MG63 (cell line): ENCODE measurements around the gene IFI35. TPM values are rescaled to one million over a fixed set of nuclear protein-coding genes. Genes with fewer than 3 reads are reported as not detected.
"Not testable (repeated sequence)": the region's sequence is repeated elsewhere in the genome, so short reads cannot be mapped to it uniquely, and the experiment has no call there.

ENCODE experiments used
- DNase-seq: peaks from one replicate; pipeline ENCODE4 v3.0.0-alpha.2; 2020
- H3K27me3 ChIP-seq: fragments of 250-450 bp; sonication (Bioruptor Pico); 2 replicates; pipeline ENCODE4 v1.5.1; 2020; ENCODE audit warnings: mild to moderate bottlenecking, moderate library complexity
- H3K36me3 ChIP-seq: fragments of 250-450 bp; sonication (Bioruptor Pico); 2 replicates; pipeline ENCODE4 v1.5.1; 2020; ENCODE audit warnings: mild to moderate bottlenecking, moderate library complexity
- H3K4me3 ChIP-seq: fragments of 250-450 bp; sonication (Bioruptor Pico); 2 replicates; pipeline ENCODE4 v1.5.1; 2020; ENCODE audit warnings: mild to moderate bottlenecking, moderate library complexity
- H3K9me3 ChIP-seq: fragments of 250-450 bp; sonication (Bioruptor Pico); 2 replicates; pipeline ENCODE4 v1.5.1; 2020; ENCODE audit warnings: mild to moderate bottlenecking, moderate library complexity
- total RNA-seq: library from RNA; depleted of rRNA; stranded (reverse); fragments of >200 nt; shearing (Covaris generic); gene quantifications from 2 replicates; pipeline ENCODE4 v1.2.3, GENCODE V29; 2014; ENCODE audit warnings: low replicate concordance

The IFI35 gene
- total RNA-seq, 1 experiment from 2014 or later = 26.8 TPM

DNA sequence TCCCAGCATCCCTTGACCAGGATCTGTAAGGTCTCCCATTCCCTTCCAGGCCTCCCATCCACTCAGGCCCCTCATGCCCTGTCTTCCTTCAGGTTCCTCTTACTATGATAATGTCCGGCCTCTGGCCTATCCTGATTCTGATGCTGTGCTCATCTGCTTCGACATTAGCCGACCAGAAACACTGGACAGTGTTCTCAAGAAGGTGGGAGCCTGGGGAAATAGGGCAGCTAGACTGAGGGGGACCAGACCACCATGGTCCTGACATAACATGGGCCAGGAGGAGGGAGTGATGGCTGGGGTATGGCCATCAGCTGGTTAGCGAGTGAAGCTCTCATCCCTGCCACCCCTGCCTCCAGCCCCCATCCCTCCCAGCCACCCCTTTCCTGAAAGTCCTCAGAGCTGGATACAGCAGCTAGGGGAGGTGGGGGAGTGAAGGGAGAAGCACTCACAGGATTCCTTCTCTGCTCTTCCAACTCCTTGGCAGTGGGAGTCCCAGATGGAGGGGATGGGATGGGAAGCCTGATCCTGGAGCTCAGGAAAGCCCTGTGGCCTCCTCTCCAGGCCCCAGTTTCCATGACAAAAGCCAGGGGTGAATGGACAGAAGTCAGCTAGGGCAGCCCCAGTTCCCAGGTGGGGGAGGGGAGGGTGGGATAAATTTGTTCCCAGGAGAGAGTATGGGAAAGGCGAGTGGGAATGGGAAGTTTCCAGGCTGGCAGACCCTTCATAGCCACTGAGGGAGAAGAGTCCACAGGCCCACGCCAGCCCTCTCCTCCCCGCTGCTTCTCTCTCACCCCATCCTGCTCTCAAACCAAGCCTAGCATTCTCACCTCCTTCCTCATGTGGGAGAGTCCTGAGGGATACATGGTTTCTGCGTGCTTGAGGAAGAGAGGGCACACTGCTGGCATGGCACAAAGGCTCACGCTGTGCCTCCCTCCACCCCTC, 20.8 kb downstream of the IFI35 start:
- no peaks in the 10 kb centered on the region for H3K9me3 ChIP-seq
- H3K36me3 ChIP-seq = no peaks in the 10 kb centered on the region
- H3K4me3 ChIP-seq = no peak overlapping the region
- no peaks in the 10 kb centered on the region for H3K27me3 ChIP-seq
- no peak for DNase-seq

DNA sequence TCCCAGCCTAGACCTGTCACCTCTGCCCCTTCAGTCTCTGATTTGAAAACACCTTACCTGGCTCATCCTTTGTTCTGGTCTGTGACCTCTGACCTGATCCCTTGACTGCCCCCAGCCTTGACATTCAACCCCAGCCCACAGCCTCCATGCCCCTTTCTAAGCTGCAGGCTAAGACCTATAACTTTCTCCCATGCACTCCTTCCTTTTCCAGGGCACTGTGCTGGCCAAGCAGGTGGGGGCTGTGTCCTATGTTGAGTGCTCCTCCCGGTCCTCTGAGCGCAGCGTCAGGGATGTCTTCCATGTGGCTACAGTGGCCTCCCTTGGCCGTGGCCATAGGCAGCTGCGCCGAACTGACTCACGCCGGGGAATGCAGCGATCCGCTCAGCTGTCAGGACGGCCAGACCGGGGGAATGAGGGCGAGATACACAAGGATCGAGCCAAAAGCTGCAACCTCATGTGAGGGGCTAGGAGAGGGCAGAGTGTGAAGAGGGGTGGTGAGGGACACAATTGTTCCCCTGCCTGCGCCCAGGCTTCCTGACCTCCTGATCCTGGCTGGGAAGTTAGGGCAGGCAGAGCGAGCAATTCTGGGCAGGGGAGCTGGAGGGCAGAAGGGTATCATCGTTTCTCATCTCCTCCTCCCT, 21.8 kb downstream of the IFI35 start:
- DNase-seq = no peak
- Histone ChIP-seq H3K9me3 (no peaks in the 10 kb centered on the region), H3K27me3 (no peaks in the 10 kb centered on the region), H3K36me3 (no peaks in the 10 kb centered on the region), H3K4me3 (no peak overlapping the region)

DNA sequence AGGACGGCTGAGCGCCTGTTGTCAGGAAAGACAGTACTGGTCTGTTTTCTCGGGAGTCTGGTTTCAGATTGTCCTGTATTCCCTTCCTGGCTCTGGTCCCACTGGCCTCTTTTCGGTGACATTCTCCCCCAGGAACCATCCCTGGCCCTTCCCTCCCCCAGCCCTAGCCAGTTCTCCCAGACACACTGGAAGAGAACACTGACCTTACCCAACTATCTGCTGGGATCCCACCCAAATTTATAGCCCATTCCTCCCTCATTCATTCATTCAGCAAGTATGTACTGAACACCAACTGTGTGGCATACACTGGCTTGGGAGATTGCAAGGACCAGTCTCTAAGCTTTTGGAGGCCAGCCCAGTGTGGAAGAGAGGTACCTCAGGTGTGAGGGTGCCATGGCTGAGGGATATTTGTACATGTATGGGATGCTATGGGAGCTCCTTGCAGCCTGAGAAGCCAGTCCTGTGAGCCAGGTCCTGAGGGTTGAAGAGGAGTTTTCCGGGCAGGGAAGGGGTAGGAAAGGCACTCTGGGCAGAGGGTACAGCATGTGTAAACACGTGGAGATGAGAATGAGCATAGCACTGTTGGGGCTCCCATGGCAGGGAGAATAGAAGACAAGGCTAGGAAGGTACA, 23.7 kb downstream of the IFI35 start:
- Histone ChIP-seq H3K36me3 (no peaks in the 10 kb centered on the region), H3K4me3 (no peak overlapping the region), H3K27me3 (no peaks in the 10 kb centered on the region), H3K9me3 (no peaks in the 10 kb centered on the region)
- DNase-seq = no peak

DNA sequence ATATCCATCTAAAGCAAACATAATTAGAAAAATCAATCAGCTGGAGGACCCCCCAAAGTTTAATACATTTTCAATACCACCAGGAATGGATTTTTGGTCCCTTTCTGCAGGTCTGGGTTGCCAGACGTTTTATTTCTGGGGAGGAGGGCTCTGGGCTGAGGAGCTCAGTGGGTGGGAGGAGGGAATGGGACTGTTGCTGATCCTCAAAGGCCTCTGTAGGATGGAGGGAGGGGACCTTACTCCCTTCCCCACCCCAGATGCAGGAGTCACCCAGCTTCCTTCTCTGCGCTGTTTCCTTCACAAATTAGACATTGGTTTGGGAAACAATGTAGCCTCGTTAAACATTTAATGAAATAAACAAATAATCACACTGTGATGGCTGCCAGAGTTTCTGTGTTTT, 25.1 kb downstream of the IFI35 start:
- no peak for DNase-seq
- no peaks in the 10 kb centered on the region for H3K9me3 ChIP-seq
- no peaks in the 10 kb centered on the region for H3K36me3 ChIP-seq
- H3K4me3 ChIP-seq = no peak overlapping the region
- H3K27me3 ChIP-seq = no peaks in the 10 kb centered on the region

- DNase-seq = no peak
- Histone ChIP-seq H3K9me3 (no peaks in the 10 kb centered on the region), H3K36me3 (no peaks in the 10 kb centered on the region; the same call in 1 of the 2 replicates), H3K27me3 (no peaks in the 10 kb centered on the region), H3K4me3 (no peak overlapping the region)
Measured at GRCh38 chr17:43033948-43034881, 27.6 kb downstream of the IFI35 start.

DNA sequence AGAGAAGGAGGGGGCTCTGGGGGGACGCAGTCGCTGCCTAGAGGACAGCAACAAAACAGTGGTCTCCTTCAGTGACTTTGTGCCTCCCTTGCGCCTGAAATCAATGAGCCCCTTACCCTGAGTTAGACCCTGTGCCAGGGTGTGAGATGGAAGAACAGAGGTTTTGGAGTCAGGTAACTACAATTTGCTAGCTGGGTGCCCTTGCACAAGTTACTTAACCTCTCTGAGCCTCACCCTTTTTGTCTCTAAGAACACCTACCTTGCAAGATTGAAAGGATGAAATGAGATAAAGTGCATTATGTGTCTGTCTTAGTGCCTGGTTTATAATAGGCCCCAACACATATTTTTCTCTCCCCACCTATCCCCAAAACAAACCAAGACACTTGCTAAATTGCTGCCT, 28.3 kb downstream of the IFI35 start:
- no peak for DNase-seq
- Histone ChIP-seq H3K36me3 (no peaks in the 10 kb centered on the region; the same call in 1 of the 2 replicates), H3K4me3 (no peak overlapping the region), H3K27me3 (no peaks in the 10 kb centered on the region), H3K9me3 (no peaks in the 10 kb centered on the region)

DNA sequence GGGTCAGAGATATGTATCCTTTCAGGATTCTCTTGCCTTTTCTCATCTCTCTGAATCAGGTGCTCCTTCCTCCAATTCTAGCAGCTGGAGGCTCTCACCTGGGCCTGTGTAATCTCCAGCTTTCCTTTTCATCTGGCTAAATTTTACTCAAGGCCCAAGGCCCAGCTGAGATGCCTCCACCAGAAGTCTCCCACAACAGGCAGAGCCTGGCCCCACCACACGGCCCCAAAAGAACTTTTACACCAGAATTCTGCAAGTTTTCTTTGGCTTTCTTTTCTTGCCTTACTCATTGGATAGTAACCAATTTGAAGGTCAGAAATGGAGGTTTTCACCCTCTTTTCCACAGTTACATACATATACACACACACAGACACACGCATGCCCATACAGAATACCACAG, 33.1 kb downstream of the IFI35 start:
- DNase-seq = no peak
- H3K9me3 ChIP-seq = no peaks in the 10 kb centered on the region
- H3K4me3 ChIP-seq = no peak overlapping the region
- H3K36me3 ChIP-seq = peaks cover 21% of the 10 kb centered on the region
- H3K27me3 ChIP-seq = no peaks in the 10 kb centered on the region

DNA sequence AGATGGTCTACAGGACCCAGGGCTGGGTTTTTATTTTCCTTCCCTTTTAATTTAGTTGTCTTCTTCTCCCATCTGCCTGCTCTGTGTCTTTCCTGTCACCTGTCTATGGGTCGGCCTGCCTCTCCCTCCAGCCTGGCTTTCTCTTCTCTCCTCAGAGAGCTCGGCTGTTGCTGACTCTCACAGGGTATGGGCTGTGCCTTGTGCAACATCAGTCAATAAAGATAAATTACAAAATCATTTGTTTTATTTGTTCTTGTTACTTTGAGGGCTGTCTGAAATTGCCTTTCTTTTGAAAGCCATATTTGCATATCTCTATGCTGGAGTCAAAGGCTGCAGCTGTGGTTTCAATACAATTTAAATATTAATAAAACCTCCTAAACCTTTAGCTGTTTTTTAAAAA, 34.1 kb downstream of the IFI35 start:
- H3K9me3 ChIP-seq = no peaks in the 10 kb centered on the region
- H3K27me3 ChIP-seq = no peaks in the 10 kb centered on the region
- no peak overlapping the region for H3K4me3 ChIP-seq
- no peak for DNase-seq
- peaks cover 29% of the 10 kb centered on the region for H3K36me3 ChIP-seq

DNA sequence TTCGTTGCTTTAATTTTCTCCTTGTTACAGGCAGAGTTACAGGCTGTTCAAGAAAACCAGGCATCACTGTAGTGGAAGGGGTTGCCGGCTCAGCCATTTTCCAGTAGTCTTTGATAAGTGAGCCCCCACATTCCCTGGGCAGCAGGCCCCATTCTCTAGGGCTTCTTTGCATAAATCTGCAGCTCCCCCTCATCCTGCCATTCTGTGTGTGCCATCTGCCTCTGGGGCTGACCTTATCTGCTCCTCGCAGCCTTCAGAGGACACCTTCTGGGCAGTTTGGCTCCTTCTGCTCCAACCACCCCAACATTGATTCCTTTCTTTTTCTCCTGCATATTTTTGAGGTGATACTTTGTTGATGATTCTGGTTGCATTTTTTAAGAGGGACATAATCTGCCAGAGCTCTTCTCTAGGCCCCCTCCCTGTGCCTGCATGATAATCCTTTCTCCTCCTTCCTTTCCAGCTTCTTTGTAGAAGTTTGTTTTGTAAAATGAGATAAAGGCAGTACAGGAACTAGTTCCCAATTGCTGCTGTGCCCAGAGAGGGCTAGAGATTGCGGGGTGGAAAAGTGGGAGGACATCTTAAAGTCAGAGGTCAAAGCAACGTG, 35.5 kb downstream of the IFI35 start:
- Histone ChIP-seq H3K4me3 (no peak overlapping the region), H3K27me3 (no peaks in the 10 kb centered on the region), H3K9me3 (no peaks in the 10 kb centered on the region), H3K36me3 (peaks cover 36% of the 10 kb centered on the region)
- DNase-seq = no peak

- DNase-seq = no peak
- Histone ChIP-seq H3K4me3 (no peak overlapping the region), H3K27me3 (no peaks in the 10 kb centered on the region), H3K36me3 (peaks cover 45% of the 10 kb centered on the region), H3K9me3 (no peaks in the 10 kb centered on the region)
Measured at GRCh38 chr17:43043307-43043706, 36.7 kb downstream of the IFI35 start.

DNA sequence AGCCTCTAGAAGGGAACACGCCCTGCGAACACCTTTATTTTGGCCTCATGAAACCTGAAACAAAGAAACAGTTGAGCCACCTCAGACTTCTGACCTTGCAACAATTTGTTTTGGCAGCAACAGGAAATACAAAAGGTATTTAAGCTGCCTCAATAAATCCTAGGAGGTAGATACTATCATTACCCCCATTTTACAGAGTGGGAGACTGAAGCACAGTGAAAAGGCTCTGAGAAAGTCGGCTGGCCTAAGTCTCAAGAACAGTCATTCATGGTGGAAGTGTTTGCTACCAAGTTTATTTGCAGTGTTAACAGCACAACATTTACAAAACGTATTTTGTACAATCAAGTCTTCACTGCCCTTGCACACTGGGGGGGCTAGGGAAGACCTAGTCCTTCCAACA, 37.4 kb downstream of the IFI35 start:
- H3K9me3 ChIP-seq = no peaks in the 10 kb centered on the region
- no peaks in the 10 kb centered on the region for H3K27me3 ChIP-seq
- H3K4me3 ChIP-seq = no peak overlapping the region
- DNase-seq = no peak
- H3K36me3 ChIP-seq = peaks cover 48% of the 10 kb centered on the region

DNA sequence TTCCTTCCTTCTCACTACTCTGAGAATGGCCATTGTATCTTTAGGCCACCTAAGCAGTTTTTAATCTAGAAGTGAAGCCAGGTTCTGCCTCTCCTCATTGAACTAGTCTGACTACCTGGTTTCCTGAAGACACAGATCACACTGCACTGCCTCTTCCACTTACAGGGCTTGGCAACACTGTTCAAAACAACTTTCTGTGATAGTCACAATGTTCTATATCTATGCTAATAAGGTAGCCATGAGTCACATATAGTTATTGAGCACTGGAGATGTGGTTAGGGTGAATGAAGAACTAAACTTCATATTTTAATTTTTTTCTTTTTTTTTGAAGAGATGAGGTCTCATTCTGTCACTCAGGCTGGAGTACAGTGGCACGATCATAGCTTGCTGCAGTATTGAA, 45.4 kb downstream of the IFI35 start:
- H3K9me3 ChIP-seq = no peaks in the 10 kb centered on the region
- no peaks in the 10 kb centered on the region for H3K27me3 ChIP-seq
- H3K4me3 ChIP-seq = no peak overlapping the region
- peaks cover 69% of the 10 kb centered on the region for H3K36me3 ChIP-seq
- no peak for DNase-seq

GRCh38 chr17:43053008-43053407, 46.4 kb downstream of the IFI35 start:
- not testable (repeated sequence) for H3K9me3 ChIP-seq, DNase-seq, H3K27me3 ChIP-seq, H3K4me3 ChIP-seq
- peaks cover 61% of the 10 kb centered on the region for H3K36me3 ChIP-seq

DNA sequence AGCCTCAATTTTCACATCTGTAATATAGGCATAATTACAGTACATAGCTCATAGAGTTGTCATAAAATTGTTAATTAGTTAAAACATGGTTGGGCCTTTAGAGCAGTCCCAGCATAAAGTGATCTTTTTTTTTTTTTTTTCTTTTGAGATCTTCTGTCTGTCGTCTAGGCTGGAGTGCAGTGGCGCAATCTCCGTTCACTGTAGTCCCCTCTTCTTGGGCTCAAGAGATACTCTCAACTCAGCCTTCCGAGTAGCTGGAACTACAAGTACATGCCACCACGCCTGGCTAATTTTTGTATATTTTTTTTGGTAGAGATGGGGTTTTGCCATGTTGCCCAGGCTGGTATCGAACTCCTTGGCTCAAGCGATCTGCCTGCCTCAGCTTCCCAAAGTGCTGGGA, 49.5 kb downstream of the IFI35 start:
- Histone ChIP-seq H3K36me3 (peaks cover 63% of the 10 kb centered on the region), H3K9me3 (no peaks in the 10 kb centered on the region), H3K27me3 (no peaks in the 10 kb centered on the region), H3K4me3 (no peak overlapping the region)
- DNase-seq = no peak

DNA sequence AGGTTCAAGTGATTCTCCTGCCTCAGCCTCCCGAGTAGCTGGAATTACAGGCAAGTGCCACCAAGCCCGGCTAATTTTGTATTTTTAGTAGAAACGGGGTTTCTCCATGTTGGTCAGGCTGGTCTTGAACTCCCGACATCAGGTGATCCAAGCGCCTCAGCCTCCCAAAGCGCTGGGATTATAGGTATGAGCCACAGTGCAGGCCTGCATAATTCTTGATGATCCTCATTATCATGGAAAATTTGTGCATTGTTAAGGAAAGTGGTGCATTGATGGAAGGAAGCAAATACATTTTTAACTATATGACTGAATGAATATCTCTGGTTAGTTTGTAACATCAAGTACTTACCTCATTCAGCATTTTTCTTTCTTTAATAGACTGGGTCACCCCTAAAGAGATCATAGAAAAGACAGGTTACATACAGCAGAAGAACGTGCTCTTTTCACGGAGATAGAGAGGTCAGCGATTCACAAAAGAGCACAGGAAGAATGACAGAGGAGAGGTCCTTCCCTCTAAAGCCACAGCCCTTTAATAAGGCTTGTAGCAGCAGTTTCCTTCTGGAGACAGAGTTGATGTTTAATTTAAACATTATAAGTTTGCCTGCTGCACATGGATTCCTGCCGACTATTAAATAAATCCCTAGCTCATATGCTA, 56.5 kb downstream of the IFI35 start:
- Histone ChIP-seq H3K9me3 (no peaks in the 10 kb centered on the region), H3K27me3 (no peaks in the 10 kb centered on the region), H3K4me3 (no peak overlapping the region), H3K36me3 (peaks cover 48% of the 10 kb centered on the region)
- DNase-seq = no peak
